DOHH2 (cell line): Measurements from ENCODE around the gene ALDH1L2.
"Not testable (repeated sequence)": the region's sequence is repeated elsewhere in the genome, so short reads cannot be mapped to it uniquely, and the experiment has no call there.

Experiments used
- CTCF ChIP-seq: fragments of 200-600 bp; sonication (generic); IDR thresholded peaks from one replicate; pipeline ENCODE4 v1.5.1; 2014; ENCODE audit warnings: antibody characterized with exemption, mild to moderate bottlenecking, low read depth, low read length; ENCODE audit not compliant: poor library complexity, severe bottlenecking
- EZH2phosphoT487 ChIP-seq: fragments of 200-600 bp; sonication (generic); IDR thresholded peaks from 2 replicates; pipeline ENCODE4 v1.6.1; 2017; ENCODE audit warnings: borderline replicate concordance, mild to moderate bottlenecking, antibody characterized with exemption, low read length, moderate library complexity, mixed read lengths

GRCh38 chr12:105095338-105095737, 11.1 kb upstream of the ALDH1L2 start:
- not testable (repeated sequence) for TF ChIP-seq CTCF, EZH2phosphoT487
